GM13977 (cell line): ENCODE measurements around the gene DNAH2.

Source experiments
- DNase-seq: peaks from one replicate; pipeline ENCODE4 v3.0.0; 2012; ENCODE audit warnings: low spot score
- CTCF ChIP-seq: IDR thresholded peaks from 2 replicates; pipeline ENCODE4 v1.5.1; 2012; ENCODE audit warnings: mild to moderate bottlenecking, control low read depth; ENCODE audit not compliant: insufficient read depth; ENCODE audit errors: extremely low read depth, missing control alignments
- in situ Hi-C: fragments of 300-500 bp; cut with MboI; formaldehyde crosslinking; loops from one replicate; pipeline ENCODE4 v1.12.0; 2022; ENCODE audit warnings: low sequenced_read_pairs, low pct_unique_long_range_greater_than_20kb, mixed read lengths, inconsistent platforms; ENCODE audit not compliant: unreplicated experiment

DNAH2 gene

GRCh38 chr17:7880076-7880868, 162.7 kb downstream of the DNAH2 start:
- no peak for DNase-seq
- no peak for TF ChIP-seq CTCF
- in situ Hi-C loops, result no loop called here

- TF ChIP-seq CTCF, result no peak
- DNase-seq, result no peak
- in situ Hi-C loops, result no loop called here
Measured at GRCh38 chr17:7881276-7882054, 163.9 kb downstream of the DNAH2 start.

- no peak for DNase-seq
- TF ChIP-seq CTCF, result no peak
- in situ Hi-C loops, result no loop called here
Measured at GRCh38 chr17:7882068-7882467, 164.5 kb downstream of the DNAH2 start.

- DNase-seq, result no peak
- no peak for TF ChIP-seq CTCF
- in situ Hi-C loops, result no loop called here
Measured at GRCh38 chr17:7882629-7883028, 165.1 kb downstream of the DNAH2 start.
